Ishikawa (cell line): ENCODE data around the gene CCDC192.

Experiments
- EP300 ChIP-seq: IDR thresholded peaks from 2 replicates; pipeline ENCODE4 v1.6.1; 2012; ENCODE audit warnings: borderline replicate concordance
- NFIC ChIP-seq: IDR thresholded peaks from 2 replicates; pipeline ENCODE4 v1.6.1; 2012
- RAD21 ChIP-seq: IDR thresholded peaks from 2 replicates; pipeline ENCODE4 v1.6.1; 2012; ENCODE audit warnings: low read depth
- REST ChIP-seq: IDR thresholded peaks from 2 replicates; pipeline ENCODE4 v1.6.1; 2012; ENCODE audit warnings: low read depth, mild to moderate bottlenecking
- ZBTB7A ChIP-seq: IDR thresholded peaks from 2 replicates; pipeline ENCODE4 v1.6.1; 2012; ENCODE audit warnings: low read depth
- TF ChIP-seq, protein P1 (sequence below): IDR thresholded peaks from 2 replicates; pipeline ENCODE4 v1.6.1; 2012

- TF ChIP-seq ZBTB7A = no peak
- TF ChIP-seq, protein P1, sequence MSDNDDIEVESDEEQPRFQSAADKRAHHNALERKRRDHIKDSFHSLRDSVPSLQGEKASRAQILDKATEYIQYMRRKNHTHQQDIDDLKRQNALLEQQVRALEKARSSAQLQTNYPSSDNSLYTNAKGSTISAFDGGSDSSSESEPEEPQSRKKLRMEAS = no peak
- no peak for TF ChIP-seq NFIC
- TF ChIP-seq REST = no peak
- no peak for TF ChIP-seq EP300
- TF ChIP-seq RAD21 = no peak
These were observed 191.3 kb downstream of the CCDC192 start for GRCh38 chr5:127894461-127894860.
